GM18517 (cell line): ENCODE data around the gene SARS1.
"Not testable (repeated sequence)": the region's sequence is repeated elsewhere in the genome, so short reads cannot be mapped to it uniquely, and the experiment has no call there.

Experiments
- ATAC-seq: cut with Tn5 transposase; IDR thresholded peaks from one replicate; pipeline ENCODE4 v1.9.1; 2021; ENCODE audit warnings: mild to moderate bottlenecking, moderate library complexity; ENCODE audit not compliant: unreplicated experiment

The SARS1 gene

GRCh38 chr1:109213824-109214693 is at the start of gene SARS1:
Gene SARS1, plus strand, starts transcription at chr1:109213918. Its CDS starts 75 bp downstream, at chr1:109213993.
- ATAC-seq: peak; percentile 86

- no peak for ATAC-seq
Measured at GRCh38 chr1:109164538-109164937, 49.2 kb upstream of the SARS1 start.

GRCh38 chr1:109167001-109167506 is 46.7 kb upstream of the SARS1 start:
- no peak for ATAC-seq

- no peak for ATAC-seq
Measured at GRCh38 chr1:109170035-109170764, 43.5 kb upstream of the SARS1 start.

GRCh38 chr1:109171646-109172045 is 42.1 kb upstream of the SARS1 start:
- ATAC-seq: no peak

- ATAC-seq: not testable (repeated sequence)
Measured at GRCh38 chr1:109176349-109176748, 37.4 kb upstream of the SARS1 start.

GRCh38 chr1:109180715-109181084 is 33.0 kb upstream of the SARS1 start:
- not testable (repeated sequence) for ATAC-seq

- ATAC-seq: no peak
Measured at GRCh38 chr1:109181085-109181806, 32.5 kb upstream of the SARS1 start.

- no peak for ATAC-seq
Measured at GRCh38 chr1:109181807-109182163, 31.9 kb upstream of the SARS1 start.

GRCh38 chr1:109183058-109183738 is 30.5 kb upstream of the SARS1 start:
- ATAC-seq: no peak

- ATAC-seq: no peak
Measured at GRCh38 chr1:109184687-109185086, 29.0 kb upstream of the SARS1 start.

GRCh38 chr1:109185357-109185756 is 28.4 kb upstream of the SARS1 start:
- ATAC-seq: no peak

- no peak for ATAC-seq
Measured at GRCh38 chr1:109185990-109186732, 27.6 kb upstream of the SARS1 start.

- ATAC-seq: no peak
Measured at GRCh38 chr1:109186733-109187086, 27.0 kb upstream of the SARS1 start.

GRCh38 chr1:109187127-109187526 is 26.6 kb upstream of the SARS1 start:
- ATAC-seq: no peak

GRCh38 chr1:109188200-109188599 is 25.5 kb upstream of the SARS1 start:
- ATAC-seq: no peak

GRCh38 chr1:109188781-109189180 is 24.9 kb upstream of the SARS1 start:
- ATAC-seq: no peak

- no peak for ATAC-seq
Measured at GRCh38 chr1:109190189-109190588, 23.5 kb upstream of the SARS1 start.

- ATAC-seq: no peak
Measured at GRCh38 chr1:109191377-109191776, 22.3 kb upstream of the SARS1 start.

GRCh38 chr1:109191891-109192290 is 21.8 kb upstream of the SARS1 start:
- no peak for ATAC-seq
